GM12878 (cell line): ENCODE measurements around the gene CAMTA1. TPM values are rescaled to one million over a fixed set of nuclear protein-coding genes. Genes with fewer than 3 reads are reported as not detected.

Source experiments
- ATAC-seq: fragments of 200-7000 bp; cut with Tn5 transposase; 3 replicates; pipeline ENCODE4 v1.9.1; 2020; ENCODE audit warnings: mild to moderate bottlenecking, moderate library complexity
- BruUV-seq: library from RNA; stranded (reverse); fragments of 400-500 nt; replicated peaks from 2 replicates; lab custom pipeline; 2021; lab: Mats Ljungman, UMichigan
- CTCF ChIA-PET: fragments of 300-600 bp; sonication (Branson Sonifier 250); formaldehyde crosslinking; extraction: SDS; loops from one replicate; lab custom pipeline; 2021; ENCODE audit warnings: inconsistent platforms; lab: Yijun Ruan, JAX
- POLR2A ChIA-PET: fragments of 350-600 bp; formaldehyde crosslinking; extraction: SDS; loops from one replicate; lab custom pipeline; 2021; ENCODE audit warnings: inconsistent platforms; lab: Charles Lee
- RAD21 ChIA-PET: fragments of 300-600 bp; sonication (Branson Sonifier 250); formaldehyde crosslinking; loops from one replicate; lab custom pipeline; 2023; ENCODE audit warnings: antibody characterized with exemption; ENCODE audit not compliant: unreplicated experiment; lab: Charles Lee
- SMC1A ChIA-PET: fragments of 300-600 bp; sonication (Branson Sonifier 250); formaldehyde crosslinking; loops from one replicate; lab custom pipeline; 2023; ENCODE audit not compliant: unreplicated experiment, uncharacterized antibody; lab: Charles Lee
- DNase-seq: peaks from one replicate; pipeline ENCODE4 v3.0.0-alpha.2; 2011; ENCODE audit warnings: low read depth, low spot score
- FAIRE-seq: peaks from 3 replicates; lab custom pipeline; 2011; peaks lifted over from hg19 to GRCh38; lab: Jason Lieb, UNC
- H2AFZ ChIP-seq: 2 replicates; pipeline ENCODE4 v1.6.0; 2011; ENCODE audit warnings: low read depth, low read length, control low read depth; ENCODE audit not compliant: control insufficient read depth
- H3K27ac ChIP-seq: 2 replicates; pipeline ENCODE4 v1.5.1; 2011; ENCODE audit warnings: control low read depth; ENCODE audit not compliant: control insufficient read depth, insufficient read depth
- H3K27me3 ChIP-seq, 2 experiments: replicated peaks in 1 of 2; 2 replicates each; pipeline versions ENCODE4 v1.6.0 to v1.6.1; 2011; ENCODE audit warnings: low read length in 1 of 2; ENCODE audit not compliant: control insufficient read depth in 2 of 2, insufficient read depth in 2 of 2
- H3K36me3 ChIP-seq, 2 experiments: 2 replicates each; pipeline ENCODE4 v1.5.1; 2011; ENCODE audit warnings: low read length in 1 of 2; ENCODE audit not compliant: control insufficient read depth in 2 of 2, insufficient read depth in 2 of 2
- H3K4me1 ChIP-seq: 2 replicates; pipeline ENCODE4 v1.6.1; 2011; ENCODE audit warnings: mild to moderate bottlenecking, low read length, moderate library complexity, mixed read lengths; ENCODE audit not compliant: control insufficient read depth, insufficient read depth
- H3K4me2 ChIP-seq: 2 replicates; pipeline ENCODE4 v1.6.0; 2011; ENCODE audit warnings: control low read depth; ENCODE audit not compliant: control insufficient read depth, insufficient read depth
- H3K4me3 ChIP-seq: fragments of 200-600 bp; sonication (generic); 2 replicates; pipeline ENCODE4 v1.5.1; 2016
- H3K79me2 ChIP-seq: 2 replicates; pipeline ENCODE4 v1.6.0; 2011; ENCODE audit warnings: low read length; ENCODE audit not compliant: control insufficient read depth, insufficient read depth
- H3K9ac ChIP-seq: 2 replicates; pipeline ENCODE4 v1.8.0; 2011; ENCODE audit warnings: low read length, control low read depth, mixed read lengths; ENCODE audit not compliant: control insufficient read depth, insufficient read depth
- H3K9me3 ChIP-seq: replicated peaks from 3 replicates; pipeline ENCODE4 v1.5.1; 2011; ENCODE audit warnings: mild to moderate bottlenecking, low read length; ENCODE audit not compliant: control insufficient read depth, insufficient read depth
- H4K20me1 ChIP-seq: 2 replicates; pipeline ENCODE4 v1.6.0; 2011; ENCODE audit not compliant: control insufficient read depth, insufficient read depth
- PAX5 ChIP-seq: IDR thresholded peaks from 2 replicates; pipeline ENCODE4 v1.6.1; 2011; ENCODE audit warnings: low read depth, low read length, borderline replicate concordance
- SREBF1 ChIP-seq: IDR thresholded peaks from 2 replicates; pipeline ENCODE4 v1.6.1; 2012; ENCODE audit warnings: mild to moderate bottlenecking, low read length
- SREBF2 ChIP-seq: IDR thresholded peaks from 2 replicates; pipeline ENCODE4 v1.6.1; 2012; ENCODE audit warnings: mild to moderate bottlenecking, low read length
- ZBED1 ChIP-seq: IDR thresholded peaks from 2 replicates; pipeline ENCODE4 v1.6.1; 2016; ENCODE audit warnings: borderline replicate concordance
- WGBS: methylation state at CpG from one replicate; pipeline ENCODE4 v1.1.6; 2016; ENCODE audit warnings: low lambda C conversion rate; ENCODE audit not compliant: insufficient replicate concordance, insufficient coverage; ENCODE audit errors: missing lambda C conversion rate; 5-methylcytosine and 5-hydroxymethylcytosine counted together
- in situ Hi-C: fragments of 300-500 bp; cut with MboI; formaldehyde crosslinking; loops from 9 replicates; pipeline ENCODE4 v1.14.3; 2018; ENCODE audit warnings: mixed read lengths
- intact Hi-C: fragments of 100-400 bp; cut with micrococcal nuclease; formaldehyde crosslinking; loops from one replicate; pipeline ENCODE4 v1.14.2; 2022; ENCODE audit not compliant: unreplicated experiment
- polyA plus RNA-seq, 11 experiments: library from polyadenylated mRNA; depleted of rRNA in 4 of 11; unstranded in 6 of 11; stranded (reverse) in 5 of 11; fragments of >200 nt; fragmentation: Nextera tagmentation in 4 of 11; fragmentation: Illumina TruSeq in 1 of 11; extraction: Ambion mirVana in 4 of 11; extraction: Trizol in 1 of 11; gene quantifications; 1 replicate in 1 of 11; 2 replicates in 10 of 11; pipeline versions ENCODE4 v1.2.1 to v1.2.3, GENCODE V29; 2011 to 2016; ENCODE audit warnings: inconsistent platforms in 2 of 11, missing spikeins in 2 of 11, low read depth in 1 of 11
- total RNA-seq, 4 experiments: library from RNA; depleted of rRNA in 3 of 4; stranded (reverse); fragments of >200 nt in 3 of 4; fragmentation: Illumina TruSeq in 1 of 4; extraction: Trizol in 1 of 4; gene quantifications; 2 replicates each; pipeline versions ENCODE4 v1.2.1 to v1.2.3, GENCODE V29; 2013 to 2021
- TF ChIP-seq, protein P1 (sequence below): fragments of 450-650 bp; IDR thresholded peaks from 2 replicates; pipeline ENCODE4 v1.6.1; 2018; ENCODE audit warnings: borderline replicate concordance, mild to moderate bottlenecking; ENCODE audit not compliant: partially characterized antibody
- TF ChIP-seq, protein P2 (sequence below): IDR thresholded peaks from 2 replicates; pipeline ENCODE4 v1.6.1; 2012; ENCODE audit warnings: mild to moderate bottlenecking, low read depth, low read length

The CAMTA1 gene
- total and polyA plus RNA-seq, 10 of the 15 experiments (the other 5 are each of a cell fraction or from before 2014, with no cell fraction given), result 37.7 to 148 (median 76.4) TPM

DNA sequence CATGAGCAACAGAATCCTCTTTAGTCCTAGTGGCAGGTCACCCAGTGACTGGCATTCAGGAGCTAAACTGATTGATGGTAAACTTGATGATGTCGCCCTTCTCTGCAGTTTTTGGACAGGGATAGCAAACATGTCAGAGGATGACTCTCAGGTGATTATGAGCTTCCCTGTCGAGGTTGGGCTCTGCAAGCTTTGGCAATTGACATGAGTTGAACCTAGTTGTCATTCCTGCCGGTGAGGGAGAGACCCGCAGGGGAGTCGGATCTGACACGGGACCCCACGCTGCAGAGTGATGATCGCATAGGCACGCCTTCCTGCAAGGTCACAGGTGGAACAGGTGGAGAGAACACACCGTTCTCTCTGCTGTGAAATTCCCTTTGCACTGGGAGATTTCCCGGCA, 547.8 kb downstream of the CAMTA1 start:
- ATAC-seq, result no peak
- in situ Hi-C loops (no loop called here), intact Hi-C loops (no loop called here)
- Histone ChIP-seq H3K36me3 (no peaks in the 10 kb centered on the region), H3K9ac (no peak overlapping the region), H3K79me2 (no peaks in the 10 kb centered on the region), H3K4me3 (no peak overlapping the region), H3K27me3 (no peaks in the 10 kb centered on the region), H3K27ac (no peak overlapping the region), H3K4me2 (no peak overlapping the region), H3K9me3 (no peaks in the 10 kb centered on the region), H3K4me1 (no peaks in the 10 kb centered on the region), H4K20me1 (no peaks in the 10 kb centered on the region), H2AFZ (no peak overlapping the region)
- FAIRE-seq, result no peak
- BruUV-seq, result no TSS peak
- 67% methylated on average over 11 of the region's 11 CpGs for WGBS
- DNase-seq, result no peak
- SMC1A ChIA-PET, result no interaction called here
- POLR2A ChIA-PET, result no interaction called here
- CTCF ChIA-PET, result no interaction called here
- TF ChIP-seq, protein P1, sequence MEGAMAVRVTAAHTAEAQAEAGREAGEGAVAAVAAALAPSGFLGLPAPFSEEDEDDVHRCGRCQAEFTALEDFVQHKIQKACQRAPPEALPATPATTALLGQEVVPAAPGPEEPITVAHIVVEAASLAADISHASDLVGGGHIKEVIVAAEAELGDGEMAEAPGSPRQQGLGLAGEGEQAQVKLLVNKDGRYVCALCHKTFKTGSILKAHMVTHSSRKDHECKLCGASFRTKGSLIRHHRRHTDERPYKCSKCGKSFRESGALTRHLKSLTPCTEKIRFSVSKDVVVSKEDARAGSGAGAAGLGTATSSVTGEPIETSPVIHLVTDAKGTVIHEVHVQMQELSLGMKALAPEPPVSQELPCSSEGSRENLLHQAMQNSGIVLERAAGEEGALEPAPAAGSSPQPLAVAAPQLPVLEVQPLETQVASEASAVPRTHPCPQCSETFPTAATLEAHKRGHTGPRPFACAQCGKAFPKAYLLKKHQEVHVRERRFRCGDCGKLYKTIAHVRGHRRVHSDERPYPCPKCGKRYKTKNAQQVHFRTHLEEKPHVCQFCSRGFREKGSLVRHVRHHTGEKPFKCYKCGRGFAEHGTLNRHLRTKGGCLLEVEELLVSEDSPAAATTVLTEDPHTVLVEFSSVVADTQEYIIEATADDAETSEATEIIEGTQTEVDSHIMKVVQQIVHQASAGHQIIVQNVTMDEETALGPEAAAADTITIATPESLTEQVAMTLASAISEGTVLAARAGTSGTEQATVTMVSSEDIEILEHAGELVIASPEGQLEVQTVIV, result no peak
- no peak for TF ChIP-seq SREBF1
- no peak for TF ChIP-seq PAX5
- no peak for TF ChIP-seq ZBED1
- no peak for TF ChIP-seq SREBF2
- TF ChIP-seq, protein P2, sequence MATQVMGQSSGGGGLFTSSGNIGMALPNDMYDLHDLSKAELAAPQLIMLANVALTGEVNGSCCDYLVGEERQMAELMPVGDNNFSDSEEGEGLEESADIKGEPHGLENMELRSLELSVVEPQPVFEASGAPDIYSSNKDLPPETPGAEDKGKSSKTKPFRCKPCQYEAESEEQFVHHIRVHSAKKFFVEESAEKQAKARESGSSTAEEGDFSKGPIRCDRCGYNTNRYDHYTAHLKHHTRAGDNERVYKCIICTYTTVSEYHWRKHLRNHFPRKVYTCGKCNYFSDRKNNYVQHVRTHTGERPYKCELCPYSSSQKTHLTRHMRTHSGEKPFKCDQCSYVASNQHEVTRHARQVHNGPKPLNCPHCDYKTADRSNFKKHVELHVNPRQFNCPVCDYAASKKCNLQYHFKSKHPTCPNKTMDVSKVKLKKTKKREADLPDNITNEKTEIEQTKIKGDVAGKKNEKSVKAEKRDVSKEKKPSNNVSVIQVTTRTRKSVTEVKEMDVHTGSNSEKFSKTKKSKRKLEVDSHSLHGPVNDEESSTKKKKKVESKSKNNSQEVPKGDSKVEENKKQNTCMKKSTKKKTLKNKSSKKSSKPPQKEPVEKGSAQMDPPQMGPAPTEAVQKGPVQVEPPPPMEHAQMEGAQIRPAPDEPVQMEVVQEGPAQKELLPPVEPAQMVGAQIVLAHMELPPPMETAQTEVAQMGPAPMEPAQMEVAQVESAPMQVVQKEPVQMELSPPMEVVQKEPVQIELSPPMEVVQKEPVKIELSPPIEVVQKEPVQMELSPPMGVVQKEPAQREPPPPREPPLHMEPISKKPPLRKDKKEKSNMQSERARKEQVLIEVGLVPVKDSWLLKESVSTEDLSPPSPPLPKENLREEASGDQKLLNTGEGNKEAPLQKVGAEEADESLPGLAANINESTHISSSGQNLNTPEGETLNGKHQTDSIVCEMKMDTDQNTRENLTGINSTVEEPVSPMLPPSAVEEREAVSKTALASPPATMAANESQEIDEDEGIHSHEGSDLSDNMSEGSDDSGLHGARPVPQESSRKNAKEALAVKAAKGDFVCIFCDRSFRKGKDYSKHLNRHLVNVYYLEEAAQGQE, result no peak
- RAD21 ChIA-PET, result no interaction called here
